ENCODE data around the gene TAOK2. TPM values are rescaled to one million over a fixed set of nuclear protein-coding genes. Genes with fewer than 3 reads are reported as not detected.
A peak's percentile ranks its signal among the peaks of the same experiment; 100 is the strongest.
"Not testable (repeated sequence)": the region's sequence is repeated elsewhere in the genome, so short reads cannot be mapped to it uniquely, and the experiment has no call there.

The TAOK2 gene
- total RNA-seq, 2 experiments from 2014 or later, result 13.1 to 14.1 TPM

DNA sequence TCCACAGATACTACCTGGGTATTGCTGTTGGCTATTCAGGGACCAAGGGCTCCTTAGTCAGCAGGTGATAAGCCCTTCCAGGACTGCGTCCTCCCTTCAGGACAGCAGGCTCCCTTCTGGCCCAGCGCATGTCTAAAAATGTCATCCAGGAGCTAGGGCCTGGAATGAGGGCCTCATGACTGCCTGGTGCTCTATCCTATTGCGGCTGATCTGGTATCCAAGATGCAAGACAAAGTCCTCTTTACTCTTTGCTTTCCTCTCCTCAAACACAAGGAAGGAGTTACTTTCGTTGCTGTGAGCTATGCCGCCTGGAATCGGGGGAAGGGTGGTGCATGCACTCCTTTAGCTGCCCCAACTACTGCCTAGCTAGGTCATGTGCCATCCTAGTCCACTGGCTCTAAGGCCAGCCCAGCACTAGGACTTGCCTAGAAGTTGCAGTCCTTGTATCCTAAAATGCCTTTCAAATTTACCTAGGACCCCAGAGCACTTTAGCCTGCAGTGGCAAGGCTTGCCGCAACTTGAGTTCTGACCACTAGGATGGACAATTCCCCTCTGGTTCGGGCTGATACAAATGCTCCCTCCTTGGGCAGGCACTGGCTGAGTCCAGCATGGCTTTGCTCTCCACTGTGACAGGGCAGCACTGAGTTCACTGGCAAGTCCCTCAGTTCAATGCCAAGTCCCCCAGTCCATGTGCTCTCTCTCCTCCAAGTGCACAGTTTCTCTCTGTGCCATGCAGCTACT is 21.9 kb upstream of the TAOK2 start:
- TF ChIP-seq, protein P1, sequence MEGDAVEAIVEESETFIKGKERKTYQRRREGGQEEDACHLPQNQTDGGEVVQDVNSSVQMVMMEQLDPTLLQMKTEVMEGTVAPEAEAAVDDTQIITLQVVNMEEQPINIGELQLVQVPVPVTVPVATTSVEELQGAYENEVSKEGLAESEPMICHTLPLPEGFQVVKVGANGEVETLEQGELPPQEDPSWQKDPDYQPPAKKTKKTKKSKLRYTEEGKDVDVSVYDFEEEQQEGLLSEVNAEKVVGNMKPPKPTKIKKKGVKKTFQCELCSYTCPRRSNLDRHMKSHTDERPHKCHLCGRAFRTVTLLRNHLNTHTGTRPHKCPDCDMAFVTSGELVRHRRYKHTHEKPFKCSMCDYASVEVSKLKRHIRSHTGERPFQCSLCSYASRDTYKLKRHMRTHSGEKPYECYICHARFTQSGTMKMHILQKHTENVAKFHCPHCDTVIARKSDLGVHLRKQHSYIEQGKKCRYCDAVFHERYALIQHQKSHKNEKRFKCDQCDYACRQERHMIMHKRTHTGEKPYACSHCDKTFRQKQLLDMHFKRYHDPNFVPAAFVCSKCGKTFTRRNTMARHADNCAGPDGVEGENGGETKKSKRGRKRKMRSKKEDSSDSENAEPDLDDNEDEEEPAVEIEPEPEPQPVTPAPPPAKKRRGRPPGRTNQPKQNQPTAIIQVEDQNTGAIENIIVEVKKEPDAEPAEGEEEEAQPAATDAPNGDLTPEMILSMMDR (IDR thresholded peaks at IDR 0.05), result no peak
- ATAC-seq (ENCODE audit: poor library complexity) (no peak), DNase-seq (no peak)
- Histone ChIP-seq H3K36me3 (ENCODE audit: insufficient read depth, low read length) (no peaks in the 10 kb centered on the region), H3K27ac (ENCODE audit: low read depth in 1 of 2, low read length in 2 of 2) (no peak overlapping the region), H3K27me3 (ENCODE audit: control insufficient read depth in 1 of 2, insufficient read depth in 2 of 2, low read length in 2 of 2) (no peaks in the 10 kb centered on the region), H3K9me3 (ENCODE audit: control insufficient read depth in 1 of 2, insufficient read depth in 1 of 2, low read length in 2 of 2) (peaks cover 0 to 5% of the 10 kb centered on the region in 2 experiments), H3K4me3 (ENCODE audit: low read length) (no peak overlapping the region), H3K4me1 (ENCODE audit: insufficient read depth, low read length) (no peaks in the 10 kb centered on the region)
- Mint-ChIP-seq H3K27me3 (no peaks in the 10 kb centered on the region), H3K36me3 (ENCODE audit: low read depth) (no peaks in the 10 kb centered on the region), H3K9me3 (peaks cover 2% of the 10 kb centered on the region), H3K4me1 (ENCODE audit: low read depth) (no peaks in the 10 kb centered on the region), H3K27ac (no peak overlapping the region), H3K4me3 (no peak overlapping the region)
- intact Hi-C loops (cut with DNase I, micrococcal nuclease), result no loop called here
- CTCF ChIA-PET, result no interaction called here
- POLR2A ChIA-PET, result no interaction called here

DNA sequence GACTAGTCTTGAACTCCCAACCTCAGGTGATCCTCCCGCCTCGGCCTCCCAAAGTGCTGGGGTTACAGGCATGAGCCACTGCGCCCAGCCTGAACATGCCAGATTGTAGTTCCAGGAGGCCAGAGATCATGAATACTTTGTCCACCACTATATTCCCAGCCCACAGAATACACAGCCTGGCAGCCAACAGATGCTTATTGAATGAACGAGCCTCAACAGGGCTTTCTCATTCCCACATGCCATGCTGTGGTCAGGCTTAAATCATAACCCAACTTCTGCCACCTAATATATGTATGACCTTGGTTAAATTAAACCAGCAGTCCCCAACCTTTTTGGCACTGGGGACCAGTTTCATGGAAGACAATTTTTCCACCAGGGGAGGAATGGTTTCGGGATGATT is 14.9 kb upstream of the TAOK2 start:
- H3K36me3 ChIP-seq (ENCODE audit: insufficient read depth, low read length), result no peaks in the 10 kb centered on the region
- no peak overlapping the region for H3K27ac ChIP-seq (ENCODE audit: low read depth in 1 of 2, low read length in 2 of 2)
- no peak overlapping the region for H3K4me3 Mint-ChIP-seq
- H3K27ac Mint-ChIP-seq, result no peak overlapping the region
- peaks cover 5% of the 10 kb centered on the region for H3K36me3 Mint-ChIP-seq (ENCODE audit: low read depth)
- POLR2A ChIA-PET, result interaction anchor here (1.2 kb wide), 1 partner anchor 15 kb away, joined by 4 read pairs; the partner anchor contains the start of gene TAOK2
- H3K27me3 Mint-ChIP-seq, result no peaks in the 10 kb centered on the region
- no peaks in the 10 kb centered on the region for H3K27me3 ChIP-seq (ENCODE audit: control insufficient read depth in 1 of 2, insufficient read depth in 2 of 2, low read length in 2 of 2)
- intact Hi-C loops (cut with DNase I, micrococcal nuclease), result no loop called here
- H3K4me1 ChIP-seq (ENCODE audit: insufficient read depth, low read length), result peaks cover 23% of the 10 kb centered on the region
- TF ChIP-seq, protein P1 (IDR thresholded peaks at IDR 0.05), result no peak
- H3K4me3 ChIP-seq (ENCODE audit: low read length), result no peak overlapping the region
- peaks cover 20% of the 10 kb centered on the region for H3K4me1 Mint-ChIP-seq (ENCODE audit: low read depth)
- H3K9me3 ChIP-seq (ENCODE audit: control insufficient read depth in 1 of 2, insufficient read depth in 1 of 2, low read length in 2 of 2), result no peaks in the 10 kb centered on the region
- CTCF ChIA-PET, result interaction anchor here (0.9 kb wide), 1 partner anchor 32 kb away, joined by 3 read pairs; no protein-coding TSS in a partner anchor
- H3K9me3 Mint-ChIP-seq, result no peaks in the 10 kb centered on the region
- ATAC-seq (ENCODE audit: poor library complexity) (no peak), DNase-seq (no peak)

DNA sequence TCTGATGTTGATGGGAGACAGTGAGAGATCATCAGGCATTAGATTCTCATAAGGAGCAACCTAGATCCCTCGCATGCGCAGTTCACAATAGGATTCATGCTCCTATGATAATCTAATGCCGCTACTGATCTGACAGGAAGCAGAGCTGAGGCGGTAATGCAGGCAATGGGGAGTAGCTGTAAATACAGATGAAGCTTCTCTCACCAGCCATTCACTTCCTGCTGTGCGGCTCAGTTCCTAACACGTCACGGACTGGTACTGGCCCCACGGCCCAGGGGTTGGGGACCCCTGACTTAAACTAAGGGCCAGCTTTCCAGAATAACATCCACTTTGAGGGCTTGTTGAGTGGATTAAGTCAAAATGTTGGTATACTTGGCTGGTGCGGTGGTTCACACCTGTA is 14.4 kb upstream of the TAOK2 start:
- peak overlapping the region; percentile 56 for H3K4me3 Mint-ChIP-seq
- no peak overlapping the region for H3K4me3 ChIP-seq (ENCODE audit: low read length)

DNA sequence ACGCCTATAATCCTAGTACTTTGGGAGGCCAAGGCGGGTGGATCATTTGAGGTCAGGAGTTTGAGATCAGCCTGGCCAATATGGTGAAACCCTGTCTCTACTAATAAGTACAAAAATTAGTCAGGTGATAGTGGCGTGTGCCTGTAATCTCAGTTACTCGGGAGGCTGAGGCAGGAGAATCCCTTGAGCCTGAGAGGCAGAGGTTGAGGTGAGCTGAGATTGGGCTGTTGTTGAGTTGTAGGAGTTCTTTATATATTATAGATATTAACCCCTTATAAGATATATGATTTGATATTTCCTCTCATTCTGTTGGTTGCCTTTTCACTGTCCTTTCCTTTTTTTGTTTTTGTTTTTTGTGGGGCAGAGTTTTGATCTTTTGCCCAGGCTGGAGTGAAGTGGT is 13.8 kb upstream of the TAOK2 start:
- H3K9me3 ChIP-seq (ENCODE audit: control insufficient read depth in 1 of 2, insufficient read depth in 1 of 2, low read length in 2 of 2); H3K36me3 ChIP-seq (ENCODE audit: insufficient read depth, low read length); ATAC-seq (ENCODE audit: poor library complexity); H3K4me3 ChIP-seq (ENCODE audit: low read length); H3K27ac ChIP-seq (ENCODE audit: low read depth in 1 of 2, low read length in 2 of 2); H3K27me3 ChIP-seq (ENCODE audit: control insufficient read depth in 1 of 2, insufficient read depth in 2 of 2, low read length in 2 of 2); H3K36me3 Mint-ChIP-seq (ENCODE audit: low read depth); H3K9me3 Mint-ChIP-seq; H3K27ac Mint-ChIP-seq; DNase-seq; intact Hi-C loops (cut with DNase I, micrococcal nuclease); H3K27me3 Mint-ChIP-seq: not testable (repeated sequence)
- peaks cover 23% of the 10 kb centered on the region for H3K4me1 ChIP-seq (ENCODE audit: insufficient read depth, low read length)
- Mint-ChIP-seq H3K4me1 (ENCODE audit: low read depth) (peaks cover 23% of the 10 kb centered on the region), H3K4me3 (peak overlapping the region; percentile 71)
- ChIA-PET POLR2A (interaction anchor here (0.9 kb wide), 1 partner anchor 31 kb away, joined by 4 read pairs; no protein-coding TSS in a partner anchor), CTCF (interaction anchor here (0.9 kb wide), 1 partner anchor 33 kb away, joined by 3 read pairs; no protein-coding TSS in a partner anchor)

More for the DNA sequence above, 14.4 kb upstream of the TAOK2 start:
- Mint-ChIP-seq H3K36me3 (ENCODE audit: low read depth) (peaks cover 5% of the 10 kb centered on the region), H3K27me3 (no peaks in the 10 kb centered on the region), H3K4me1 (ENCODE audit: low read depth) (peaks cover 20% of the 10 kb centered on the region), H3K9me3 (no peaks in the 10 kb centered on the region), H3K27ac (peak overlapping the region; percentile 71)
- no peaks in the 10 kb centered on the region for H3K36me3 ChIP-seq (ENCODE audit: insufficient read depth, low read length)
- H3K9me3 ChIP-seq (ENCODE audit: control insufficient read depth in 1 of 2, insufficient read depth in 1 of 2, low read length in 2 of 2), result no peaks in the 10 kb centered on the region
- intact Hi-C loops (cut with DNase I, micrococcal nuclease), result no loop called here
- H3K27ac ChIP-seq (ENCODE audit: low read depth in 1 of 2, low read length in 2 of 2), result no peak overlapping the region
- peak in 3 of 14 experiments; percentile 29 to 40 (median 33) for DNase-seq
- ChIA-PET CTCF (interaction anchor here (0.9 kb wide), 1 partner anchor 33 kb away, joined by 3 read pairs; no protein-coding TSS in a partner anchor), POLR2A (no interaction called here)
- no peak for ATAC-seq (ENCODE audit: poor library complexity)
- no peaks in the 10 kb centered on the region for H3K27me3 ChIP-seq (ENCODE audit: control insufficient read depth in 1 of 2, insufficient read depth in 2 of 2, low read length in 2 of 2)
- H3K4me1 ChIP-seq (ENCODE audit: insufficient read depth, low read length), result peaks cover 23% of the 10 kb centered on the region
- TF ChIP-seq, protein P1 (IDR thresholded peaks at IDR 0.05), result no peak

Data from CD4-positive, alpha-beta T cell (primary cell).